GM19467 (cell line): Measurements from ENCODE around the gene TNFRSF1B.

Experiments
- ATAC-seq: cut with Tn5 transposase; IDR thresholded peaks from one replicate; pipeline ENCODE4 v1.9.1; 2021; ENCODE audit warnings: mild to moderate bottlenecking, moderate library complexity; ENCODE audit not compliant: unreplicated experiment

Gene TNFRSF1B

DNA sequence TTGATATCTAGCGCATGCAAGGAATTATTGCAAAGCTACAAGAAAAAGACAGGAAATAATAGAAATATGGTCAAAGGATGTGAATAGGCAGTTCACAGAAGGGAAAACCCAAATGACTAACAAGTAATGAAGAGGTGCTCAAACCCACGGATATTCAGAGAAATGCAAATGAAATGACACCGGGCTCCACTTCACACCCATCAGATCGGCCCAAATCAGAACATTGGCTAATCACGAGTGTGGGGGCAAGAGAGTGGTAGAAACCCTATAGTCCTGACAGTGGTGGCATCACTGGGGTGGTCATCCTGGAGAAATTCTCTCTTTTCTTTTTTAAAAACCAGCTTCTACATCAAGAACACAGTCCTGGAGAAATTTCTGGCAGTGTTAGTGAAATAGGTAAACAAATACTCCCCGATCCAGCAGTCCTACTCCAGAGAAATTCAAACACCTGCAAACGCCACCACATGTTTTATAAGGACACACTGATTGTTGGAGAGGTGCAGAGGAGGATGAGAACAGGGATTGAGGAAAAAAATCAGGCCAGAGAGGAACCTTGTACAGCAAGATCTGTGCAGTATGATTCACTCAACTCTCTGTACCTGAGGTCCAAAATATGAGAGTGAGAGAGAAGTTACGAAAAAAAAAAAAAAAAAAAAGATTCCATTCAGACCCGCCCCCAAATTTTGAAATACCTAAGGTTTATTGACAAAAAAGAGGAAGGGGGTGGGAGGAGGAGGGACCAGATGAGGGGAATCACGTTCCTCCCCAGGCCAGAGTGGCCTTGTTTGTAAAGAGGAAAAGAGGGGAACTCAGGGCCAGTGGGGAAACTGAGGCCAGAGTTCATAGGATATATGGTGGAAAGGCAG, 9.2 kb upstream of the TNFRSF1B start:
- ATAC-seq = no peak

DNA sequence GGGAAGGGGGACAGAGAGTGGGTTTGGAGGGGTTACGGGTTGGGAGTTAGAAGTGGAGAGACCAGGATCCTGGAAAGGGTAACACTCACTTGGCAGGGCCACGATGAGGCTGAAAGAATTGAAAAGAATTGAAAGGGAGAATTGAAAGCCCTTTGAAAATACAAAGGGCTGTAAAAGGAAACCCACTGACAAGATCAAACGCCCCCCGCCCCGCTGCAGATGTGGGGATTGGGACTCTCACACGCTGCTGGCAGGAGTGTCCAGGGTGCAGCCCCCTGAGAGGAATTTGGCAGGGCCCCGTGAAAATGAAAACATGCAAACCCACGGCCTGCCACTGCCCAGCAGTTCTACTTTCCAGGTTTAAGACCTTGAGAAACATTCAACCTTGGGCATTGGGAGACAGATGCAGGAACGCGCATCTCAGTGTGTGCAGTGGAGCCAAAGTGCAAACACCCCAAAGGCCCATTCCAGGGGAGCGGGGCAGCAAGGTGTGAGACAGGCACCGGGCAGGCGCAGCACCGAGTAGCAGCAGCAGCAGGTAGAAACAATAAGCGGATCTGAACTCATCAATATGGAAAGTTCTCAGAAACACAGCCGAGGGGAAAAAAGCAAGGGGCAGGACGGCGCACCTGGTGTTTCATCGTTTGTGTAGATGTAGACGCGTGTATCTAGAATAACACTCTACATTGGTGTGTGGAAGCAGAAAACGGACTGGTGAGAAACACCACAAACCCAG, 8.3 kb upstream of the TNFRSF1B start:
- no peak for ATAC-seq

DNA sequence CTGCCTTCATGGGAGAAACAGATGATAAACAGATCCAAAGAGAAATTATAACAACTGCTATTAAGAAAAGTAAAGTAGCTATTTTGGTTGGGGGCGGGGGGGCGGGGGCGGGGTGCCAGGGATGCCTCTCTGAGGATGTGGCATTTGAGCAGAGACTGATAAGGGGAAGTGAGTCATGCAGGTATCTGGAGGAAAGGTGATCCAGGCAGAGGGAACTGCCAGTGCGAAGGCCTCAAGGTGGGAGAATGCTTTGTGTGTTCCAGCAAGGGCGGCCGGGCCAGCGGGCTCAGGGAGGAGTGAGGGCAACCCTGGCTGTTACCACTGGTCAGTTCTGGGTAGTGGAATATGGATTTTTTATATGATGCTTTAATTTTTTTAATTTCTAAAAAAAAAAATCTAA, 7.0 kb upstream of the TNFRSF1B start:
- ATAC-seq = no peak

DNA sequence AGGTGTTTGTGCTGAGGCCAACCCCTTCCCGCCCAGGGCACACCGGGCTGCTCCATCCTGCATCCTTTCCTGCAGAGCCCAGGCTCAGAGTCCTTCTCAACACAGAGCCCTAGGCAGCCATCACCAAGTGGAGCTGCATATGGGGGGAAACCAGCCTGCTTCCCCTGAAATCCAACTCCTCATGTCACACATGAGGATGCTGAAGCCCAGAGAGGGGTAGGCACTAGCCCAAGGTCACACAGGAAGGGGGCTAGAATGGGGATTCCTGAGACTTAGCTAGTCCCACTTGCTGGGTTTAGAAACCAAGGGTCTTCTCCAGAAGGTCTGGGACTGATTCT, 5.5 kb upstream of the TNFRSF1B start:
- ATAC-seq = no peak

DNA sequence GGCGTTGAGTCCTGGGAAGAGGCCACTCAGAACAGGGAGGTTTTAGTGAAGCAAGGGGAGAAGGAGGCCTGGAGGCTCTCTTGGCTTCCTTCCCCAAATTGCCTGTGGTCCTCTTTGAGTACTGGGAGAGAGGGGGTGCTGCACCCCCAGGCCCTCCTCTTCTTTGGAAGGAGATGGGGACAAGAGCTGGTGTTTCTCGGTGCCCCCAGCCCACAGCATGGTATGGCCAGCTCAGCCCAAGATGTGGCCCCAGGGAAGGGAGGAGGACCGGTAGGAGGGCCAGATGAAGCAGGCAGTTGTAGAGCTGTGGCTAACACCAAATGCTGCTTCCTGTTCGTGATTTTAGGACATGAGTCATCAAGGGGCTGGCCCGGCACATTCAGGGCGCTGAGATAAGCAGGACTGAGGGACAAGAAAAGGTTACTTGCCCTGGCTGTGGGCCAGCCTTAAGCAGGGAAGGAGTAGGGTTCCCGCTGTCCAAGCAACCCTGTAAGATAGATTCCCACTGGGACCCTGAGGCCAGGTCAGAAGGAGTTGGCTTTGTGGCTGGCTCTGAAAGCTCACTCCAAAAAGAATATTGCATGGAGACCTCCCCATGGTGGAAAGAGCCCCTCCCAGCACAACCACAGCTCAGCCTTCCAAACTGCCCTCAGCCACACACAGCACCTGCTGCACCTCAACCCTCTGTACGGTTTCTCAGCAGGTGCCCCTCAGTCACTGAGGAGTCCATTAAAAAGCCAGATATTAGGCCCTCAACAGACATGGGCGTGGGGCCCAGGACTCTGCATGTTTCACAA, 4.9 kb upstream of the TNFRSF1B start:
- ATAC-seq = peak; percentile 68

DNA sequence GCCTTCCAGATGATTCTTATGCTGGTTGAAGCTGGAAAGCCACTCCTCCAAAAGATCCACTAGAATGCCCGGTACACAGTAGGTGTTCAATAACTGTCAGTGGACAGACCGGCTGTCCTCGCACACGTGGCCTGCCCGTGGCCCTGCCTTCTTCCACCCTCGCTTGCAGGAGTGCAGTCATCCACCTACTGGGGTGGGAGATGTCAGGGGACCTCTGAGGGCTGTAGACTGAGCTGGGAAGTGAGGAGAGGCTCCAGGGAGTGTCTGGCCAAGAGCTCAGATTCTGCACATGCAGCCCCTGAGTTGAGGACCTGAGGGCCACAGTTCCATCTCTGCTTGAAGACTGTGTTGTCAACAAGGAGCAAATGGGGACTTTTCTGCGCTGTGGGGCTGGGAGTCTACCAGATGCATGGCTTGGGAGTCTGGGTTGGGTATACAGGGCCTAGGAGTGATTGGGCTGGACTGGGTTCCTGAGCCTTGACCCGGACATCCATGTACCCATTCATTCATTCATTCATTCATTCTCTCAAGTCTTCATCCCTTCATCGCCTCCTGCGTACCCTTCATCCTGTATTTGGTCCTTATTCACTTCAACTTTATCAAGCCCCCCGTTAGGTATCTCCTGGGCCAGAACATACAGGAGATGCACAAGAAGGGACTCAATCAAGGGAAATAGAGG, 4.2 kb upstream of the TNFRSF1B start:
- ATAC-seq = no peak

DNA sequence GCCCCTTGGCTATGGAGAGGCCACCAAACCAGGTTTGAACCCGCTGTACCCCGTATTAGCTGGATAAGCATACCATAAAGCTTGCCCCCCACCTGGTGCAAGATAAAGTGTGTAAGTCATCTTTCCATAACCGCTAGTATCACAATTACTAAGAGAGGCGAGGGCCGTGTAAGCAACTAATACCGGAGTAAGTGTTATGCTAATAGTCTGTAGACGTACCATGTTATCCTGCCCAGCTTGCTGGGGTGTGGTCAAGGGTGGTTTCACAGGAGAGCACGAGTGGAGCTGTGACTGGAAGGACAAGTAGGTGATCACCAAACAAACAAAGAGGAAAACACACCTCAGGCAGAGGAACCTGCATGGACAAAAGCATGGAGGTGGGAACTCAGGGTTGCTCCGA, 3.6 kb upstream of the TNFRSF1B start:
- no peak for ATAC-seq

DNA sequence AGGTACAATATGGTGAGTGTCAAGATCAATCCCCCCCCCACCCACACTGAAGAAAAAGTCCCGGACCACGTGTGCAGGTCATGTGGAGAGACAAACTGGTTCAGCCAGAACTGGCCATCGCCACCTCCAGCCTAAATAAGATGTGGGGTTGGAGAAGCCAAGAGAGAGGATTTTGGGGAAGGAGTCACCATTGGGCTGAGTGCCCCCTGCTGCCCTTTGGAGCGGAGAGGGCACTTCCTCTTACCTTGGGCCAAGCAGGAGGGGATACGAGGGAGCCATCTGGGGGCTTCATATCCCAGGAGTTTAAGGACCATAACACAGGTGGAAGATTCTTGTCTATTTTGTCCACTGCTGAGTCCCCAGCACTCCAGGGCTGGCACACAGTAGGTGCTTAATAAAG, 2.6 kb upstream of the TNFRSF1B start:
- ATAC-seq = no peak

DNA sequence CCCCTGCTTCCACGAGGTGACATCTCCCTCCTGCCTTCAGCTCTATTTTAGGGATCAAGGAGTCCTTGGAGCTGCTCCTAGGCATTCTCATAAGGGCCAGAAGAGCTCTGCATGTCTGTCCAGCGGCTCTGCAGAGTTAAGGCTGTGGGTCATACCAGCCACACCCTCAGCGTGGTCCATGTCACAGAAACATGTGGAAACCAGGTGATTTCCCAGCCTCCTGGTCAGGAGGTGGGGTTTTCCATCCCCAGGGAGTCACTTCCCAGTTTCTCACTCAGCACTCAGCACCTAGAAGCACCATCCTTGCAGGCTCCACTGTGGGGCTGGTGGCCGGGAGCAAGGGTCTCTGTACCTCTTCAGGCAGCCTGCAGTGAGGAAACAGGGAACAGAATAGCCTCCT, 1.4 kb upstream of the TNFRSF1B start:
- ATAC-seq = no peak

DNA sequence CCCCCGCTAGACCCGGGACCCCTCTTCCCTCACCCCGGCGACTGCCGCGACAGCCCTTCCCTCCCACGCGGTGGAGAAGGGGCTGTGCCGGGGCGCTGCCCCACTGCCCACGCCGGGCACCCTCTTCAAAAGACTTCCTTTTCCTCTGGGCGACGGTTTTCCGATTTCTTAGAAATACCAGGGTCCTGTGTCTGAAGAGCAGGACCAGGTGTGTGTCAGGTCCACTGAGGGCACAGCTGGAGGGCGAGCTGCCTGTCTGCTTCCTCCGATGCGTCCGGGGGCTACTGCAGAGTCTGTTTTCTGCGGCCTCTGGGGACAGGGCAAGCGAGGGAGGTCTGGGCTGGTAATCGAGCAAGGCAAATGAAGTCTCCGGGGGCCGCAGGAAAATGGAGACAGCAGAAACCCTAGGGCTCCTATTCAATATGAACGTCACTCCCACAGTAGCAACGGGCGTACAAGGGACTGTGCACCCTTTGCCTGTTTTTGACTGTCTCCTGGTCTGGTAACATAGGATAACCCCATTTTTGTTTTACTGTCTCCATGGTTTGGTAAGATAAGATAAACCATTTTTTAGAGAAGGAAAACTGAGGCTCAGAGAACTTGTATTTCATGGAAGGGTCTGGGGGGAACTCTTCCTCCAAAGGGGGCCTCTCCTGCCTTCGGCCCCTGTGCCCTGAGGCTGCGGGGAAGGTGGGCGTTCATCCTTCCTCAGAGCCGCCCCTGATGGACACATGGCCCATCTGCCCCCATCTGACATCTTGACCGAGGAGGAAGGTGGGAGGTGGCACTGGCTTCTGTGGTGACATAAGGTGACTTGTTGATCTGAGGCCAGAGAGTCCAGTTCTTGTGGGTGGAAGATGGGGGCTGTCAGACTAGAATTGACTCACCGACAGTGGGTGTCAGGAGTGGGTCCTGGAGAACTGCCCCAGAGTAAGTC, 970 bp downstream of the TNFRSF1B start:
- no peak for ATAC-seq

DNA sequence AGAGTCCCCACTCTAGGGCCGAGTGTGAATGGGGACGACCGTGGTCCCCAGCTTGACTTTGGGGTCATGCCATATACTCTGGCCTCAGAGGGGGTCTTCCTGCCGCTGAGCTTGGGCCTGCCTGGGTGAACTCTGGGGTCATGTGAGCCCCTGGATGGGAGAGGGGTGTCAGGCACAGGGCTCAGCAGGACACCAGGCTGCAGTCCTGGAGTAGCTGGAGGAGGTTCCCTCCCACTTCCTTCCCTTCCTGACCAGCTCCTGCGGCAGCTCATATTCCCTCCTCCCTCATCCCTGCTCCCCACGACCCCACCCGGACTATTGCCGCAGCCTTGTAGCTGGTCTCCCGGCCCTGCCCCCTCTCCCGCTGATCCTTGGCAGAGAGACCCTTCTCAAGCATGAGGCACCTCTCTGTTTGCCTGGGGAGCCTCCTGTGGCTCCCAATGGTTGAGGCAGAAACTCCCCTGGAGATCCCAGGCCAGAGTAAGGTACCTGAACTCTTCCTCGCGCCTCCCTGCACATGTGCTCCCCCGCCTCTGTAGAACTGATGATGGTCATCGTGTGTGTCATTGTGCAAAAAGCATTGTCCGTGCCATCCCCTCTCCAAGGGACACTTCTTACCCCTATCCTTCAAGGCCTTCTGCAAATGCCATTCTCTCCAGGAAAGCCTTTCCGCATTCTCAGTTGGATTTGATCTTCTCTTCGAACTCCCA, 1.8 kb downstream of the TNFRSF1B start:
- no peak for ATAC-seq

DNA sequence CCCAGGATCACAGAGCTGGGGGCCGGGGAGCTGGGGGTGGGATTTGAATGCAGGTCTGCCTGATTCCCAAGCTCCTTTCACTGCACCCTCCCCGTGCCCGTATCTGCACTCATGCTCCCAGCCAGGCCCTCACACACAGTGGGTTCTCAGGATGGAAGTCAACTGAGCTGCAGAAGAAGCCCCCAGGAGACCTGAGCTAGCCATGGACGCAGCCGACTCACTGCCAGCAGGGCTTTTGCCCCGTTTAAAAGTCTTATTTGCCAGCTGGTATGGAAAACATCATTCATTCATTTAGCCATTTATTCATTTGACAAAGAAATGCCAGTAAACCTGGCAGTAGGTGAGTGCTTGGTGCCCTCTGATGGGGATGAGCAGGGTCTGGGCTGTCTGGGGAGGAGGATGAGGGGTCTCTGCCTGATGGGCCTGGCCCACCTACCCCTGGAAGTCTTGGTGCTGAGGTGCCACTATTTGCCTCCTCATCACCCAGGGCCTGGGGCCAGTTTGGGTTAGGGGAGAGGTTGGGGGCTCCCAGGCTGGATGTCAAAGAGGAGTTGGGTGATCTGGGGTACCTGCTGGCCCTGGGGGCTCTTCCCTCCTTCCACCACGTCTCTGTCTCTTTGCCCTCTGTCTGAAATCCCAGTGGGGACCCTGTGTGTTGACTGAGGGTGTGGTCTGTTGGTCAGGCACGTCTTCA, 2.8 kb downstream of the TNFRSF1B start:
- no peak for ATAC-seq

DNA sequence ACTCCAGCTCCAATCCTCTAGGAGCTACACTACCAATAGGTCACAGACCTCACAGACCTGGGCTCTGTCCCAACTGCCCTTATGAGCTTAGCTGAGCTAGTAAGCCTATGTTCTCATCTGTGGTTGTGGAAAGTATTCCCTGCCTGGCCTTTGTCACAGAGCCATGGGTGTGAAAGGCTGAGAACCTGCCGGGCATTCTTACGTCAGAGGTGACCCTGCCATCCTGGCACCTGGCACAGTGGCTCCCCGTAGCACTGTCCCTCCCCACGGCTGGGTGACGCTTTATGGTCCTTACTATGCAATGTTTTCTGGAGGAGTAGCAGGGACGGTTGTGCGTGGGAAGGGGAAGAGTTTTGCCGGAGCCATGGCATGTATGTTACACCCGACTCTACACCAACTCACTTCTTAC, 3.5 kb downstream of the TNFRSF1B start:
- ATAC-seq = no peak

DNA sequence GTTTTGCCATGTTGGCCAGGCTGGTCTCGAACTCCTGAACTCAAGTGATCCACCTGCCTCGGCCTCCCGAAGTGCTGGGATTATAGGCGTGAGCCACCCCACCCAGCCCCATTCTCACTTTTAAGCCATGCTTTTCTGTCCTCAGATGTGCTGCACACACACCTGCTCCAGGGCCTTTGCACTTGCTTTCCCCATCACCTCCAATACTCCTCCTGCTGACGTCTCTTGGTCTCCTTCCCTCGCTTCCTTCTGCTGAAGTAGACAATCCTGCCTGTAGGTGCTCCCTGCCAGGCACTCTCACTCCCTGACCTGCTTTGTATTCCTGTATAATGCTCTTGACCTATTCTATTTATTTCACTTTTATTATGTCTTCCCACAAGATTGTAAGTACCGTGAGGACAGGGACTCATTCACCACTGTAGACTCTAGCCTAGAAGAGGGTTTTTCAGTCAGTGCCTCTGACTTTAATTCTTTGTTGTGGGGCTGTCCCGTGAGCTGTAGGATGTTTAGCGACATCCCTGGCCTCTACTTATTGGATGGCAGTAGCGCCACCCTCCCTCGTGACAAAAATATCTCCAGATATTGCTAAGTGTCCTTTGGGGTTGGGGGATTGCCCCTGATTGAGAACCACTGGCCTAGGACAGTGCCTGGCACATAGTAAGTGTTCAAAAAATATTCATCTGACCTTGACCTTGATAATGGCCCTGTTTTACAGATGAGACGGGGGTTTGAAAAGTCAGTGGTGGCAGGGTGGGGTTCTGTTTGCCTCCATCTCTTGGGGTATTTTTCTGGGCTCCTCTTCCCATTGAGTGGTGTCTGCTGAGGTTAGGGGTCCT, 4.6 kb downstream of the TNFRSF1B start:
- no peak for ATAC-seq

DNA sequence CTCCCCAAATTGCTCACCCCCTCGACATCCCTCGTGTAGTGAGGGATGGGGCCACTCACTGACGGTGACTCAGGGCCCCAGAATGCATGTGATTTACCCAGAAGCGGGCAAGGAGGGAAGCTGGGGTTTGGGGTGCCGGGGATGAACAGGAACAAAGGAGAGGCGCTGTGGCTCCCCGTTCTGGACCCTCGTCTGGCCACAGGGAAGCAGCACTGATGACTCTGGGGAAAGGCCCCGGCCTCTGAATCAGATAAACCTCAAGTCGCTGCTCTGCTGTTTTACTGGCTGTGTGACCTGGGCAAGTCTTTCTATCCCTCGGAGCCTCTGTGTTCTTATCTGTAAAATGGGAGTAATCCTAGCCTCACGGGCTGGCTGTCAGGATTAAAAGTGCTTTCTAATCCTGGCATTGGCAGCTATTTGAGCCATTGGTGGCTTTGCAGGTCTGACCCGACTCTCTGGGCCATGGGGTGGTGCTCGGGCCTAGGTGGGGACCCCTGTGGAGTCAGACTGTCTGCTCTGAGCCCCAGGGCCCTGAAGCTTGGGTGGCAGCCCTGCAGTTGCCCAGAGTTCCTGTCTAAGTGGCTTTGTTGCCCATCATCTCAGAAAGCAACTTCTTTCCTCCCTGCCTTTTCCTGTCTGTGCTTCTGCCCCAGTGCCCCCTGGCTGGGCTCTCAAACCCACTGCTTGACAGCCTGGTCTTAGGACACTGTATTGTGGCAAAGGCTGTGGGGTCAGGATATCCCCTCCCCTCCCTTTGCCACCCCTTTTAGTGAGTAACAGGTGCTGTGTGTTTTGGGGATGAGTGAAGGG, 5.5 kb downstream of the TNFRSF1B start:
- ATAC-seq = no peak

DNA sequence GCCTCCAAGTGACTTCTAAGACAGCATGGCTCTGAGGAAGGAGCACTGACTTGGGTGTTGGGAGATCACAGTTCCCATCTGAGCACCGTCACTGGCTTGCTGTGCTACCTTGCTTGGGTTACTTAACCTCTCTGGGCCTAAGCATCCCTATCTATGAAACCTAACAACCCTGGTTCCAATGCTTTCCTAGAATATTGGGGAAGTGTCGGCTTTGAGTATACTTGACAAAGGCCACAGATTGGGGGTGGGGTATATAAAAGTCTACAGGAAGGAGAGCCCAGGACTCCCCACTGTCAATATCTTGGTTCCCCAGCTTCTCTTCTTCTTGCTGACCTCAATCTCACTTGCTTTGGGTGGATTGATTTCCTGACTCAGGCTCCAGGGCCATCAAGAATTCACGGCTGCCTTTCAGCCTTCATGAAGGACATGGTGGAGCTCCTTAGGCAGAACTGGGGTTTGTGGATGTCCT, 6.3 kb downstream of the TNFRSF1B start:
- ATAC-seq = no peak

DNA sequence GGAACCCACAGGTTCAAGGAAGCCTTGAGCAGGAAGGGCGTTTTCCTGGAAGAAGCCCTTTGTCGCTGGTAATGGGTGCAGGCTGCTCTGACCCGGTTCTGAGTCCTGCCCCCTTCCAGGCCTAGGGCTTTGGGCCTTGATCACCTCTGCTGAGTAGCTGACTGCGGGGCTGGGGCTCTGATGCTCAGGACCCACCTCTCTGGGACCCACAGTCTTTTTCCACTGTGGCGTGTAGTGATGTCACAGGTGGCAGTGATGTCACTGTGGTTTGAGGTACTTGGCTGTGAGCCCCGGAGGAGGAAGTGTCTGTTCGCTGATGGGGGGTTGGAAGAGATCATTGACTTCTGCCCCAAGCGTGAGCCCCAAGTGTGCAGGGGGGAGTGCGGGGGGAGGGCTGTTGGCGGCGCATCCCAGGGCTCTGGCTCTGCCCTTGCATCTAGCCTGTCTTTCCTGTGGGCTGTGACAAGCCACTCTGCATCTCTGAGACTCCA, 6.9 kb downstream of the TNFRSF1B start:
- no peak for ATAC-seq
